HCT116 (cell line): Measurements from ENCODE around the gene NFIC. TPM values are rescaled to one million over a fixed set of nuclear protein-coding genes. Genes with fewer than 3 reads are reported as not detected.

Experiments
- ATAC-seq: fragments of 200-7000 bp; cut with Tn5 transposase; 2 replicates; pipeline ENCODE4 v1.9.1; 2020; ENCODE audit warnings: mild to moderate bottlenecking, moderate library complexity
- BruUV-seq: library from RNA; stranded (reverse); fragments of 400-500 nt; replicated peaks from 2 replicates; lab custom pipeline; 2021; lab: Mats Ljungman, UMichigan
- CTCF ChIA-PET: fragments of 300-600 bp; sonication (Branson Sonifier 250); formaldehyde crosslinking; loops from one replicate; lab custom pipeline; 2021; ENCODE audit warnings: antibody characterized with exemption; lab: Charles Lee
- POLR2A ChIA-PET: fragments of 300-600, 350-600 bp; sonication (Branson Sonifier 250); formaldehyde crosslinking; loops from one replicate; lab custom pipeline; 2021; ENCODE audit warnings: antibody characterized with exemption; lab: Charles Lee
- RAD21 ChIA-PET, 2 experiments: fragments of 300-600 bp; sonication (Branson Sonifier 250); formaldehyde crosslinking; loops; one replicate each; lab custom pipeline; 2023; ENCODE audit warnings: low total read pairs in 2 of 2; ENCODE audit not compliant: uncharacterized antibody in 2 of 2, unreplicated experiment in 2 of 2, low non-redundant PET in 1 of 2; lab: Charles Lee
- DNase-seq: peaks from one replicate; pipeline ENCODE4 v3.0.0-alpha.2; 2010; ENCODE audit warnings: low read depth, low spot score
- H2AFZ ChIP-seq: fragments of 200-600 bp; shearing (Covaris generic), sonication (generic); 2 replicates; pipeline ENCODE4 v1.6.1; 2017; ENCODE audit warnings: low read depth, mixed run types, mixed read lengths, antibody characterized with exemption, low read length; ENCODE audit not compliant: poor library complexity, severe bottlenecking
- H3K27ac ChIP-seq: 2 replicates; pipeline ENCODE4 v1.5.1; 2012; ENCODE audit warnings: low read depth, low read length
- H3K27me3 ChIP-seq: fragments of 200-600 bp; sonication (generic); 2 replicates; pipeline ENCODE4 v1.6.1; 2016; ENCODE audit warnings: mixed run types, low read length, mixed read lengths; ENCODE audit not compliant: insufficient read depth
- H3K36me3 ChIP-seq, 2 experiments: fragments of 200-500 bp in 1 of 2; fragments of 200-600 bp in 1 of 2; sonication (Bioruptor generic) in 1 of 2; sonication (generic) in 1 of 2; 2 replicates each; pipeline versions ENCODE4 v1.5.1 to v1.6.1; 2014 to 2016; ENCODE audit warnings: low read length in 2 of 2, inconsistent platforms in 1 of 2, mixed read lengths in 1 of 2, mixed run types in 1 of 2; ENCODE audit not compliant: insufficient read depth in 2 of 2, control insufficient read depth in 1 of 2
- H3K4me1 ChIP-seq, 2 experiments: fragments of 200-600 bp in 1 of 2; sonication (generic) in 1 of 2; 2 replicates each; pipeline versions ENCODE4 v1.5.1 to v1.6.1; 2012 to 2017; ENCODE audit warnings: low read length in 2 of 2, inconsistent platforms in 1 of 2, mild to moderate bottlenecking in 1 of 2, mixed read lengths in 1 of 2, mixed run types in 1 of 2, moderate library complexity in 1 of 2; ENCODE audit not compliant: insufficient read depth in 2 of 2, control insufficient read depth in 1 of 2
- H3K4me2 ChIP-seq: fragments of 200-600 bp; sonication (generic); 2 replicates; pipeline ENCODE4 v1.6.1; 2017; ENCODE audit warnings: mixed run types, low read length, mixed read lengths
- H3K4me3 ChIP-seq, 2 experiments: fragments of 200-600 bp in 1 of 2; sonication (generic) in 1 of 2; replicated peaks in 1 of 2; 2 replicates each; pipeline ENCODE4 v1.5.1; 2011 to 2016; ENCODE audit warnings: low read length in 2 of 2, control low read depth in 1 of 2, low read depth in 1 of 2, mild to moderate bottlenecking in 1 of 2, mixed read lengths in 1 of 2, mixed run types in 1 of 2
- H3K79me2 ChIP-seq: fragments of 200-600 bp; sonication (generic); 2 replicates; pipeline ENCODE4 v1.6.1; 2017; ENCODE audit warnings: mild to moderate bottlenecking, mixed run types, low read length, moderate library complexity, mixed read lengths; ENCODE audit not compliant: insufficient read depth
- H3K9ac ChIP-seq: fragments of 200-600 bp; sonication (generic); 2 replicates; pipeline ENCODE4 v1.6.1; 2016; ENCODE audit warnings: low read length, mixed read lengths
- H3K9me2 ChIP-seq: fragments of 200-600 bp; sonication (generic), shearing (Covaris generic); 2 replicates; pipeline ENCODE4 v1.6.1; 2017; ENCODE audit warnings: mixed run types, mild to moderate bottlenecking, moderate library complexity; ENCODE audit not compliant: insufficient read depth
- H3K9me3 ChIP-seq, 2 experiments: fragments of 200-500 bp in 1 of 2; fragments of 200-600 bp in 1 of 2; sonication (Bioruptor generic) in 1 of 2; sonication (generic) in 1 of 2; 2 replicates each; pipeline ENCODE4 v1.6.1; 2014 to 2017; ENCODE audit warnings: low read length in 2 of 2, mixed read lengths in 2 of 2, inconsistent platforms in 1 of 2, low read depth in 1 of 2, mild to moderate bottlenecking in 1 of 2, mixed run types in 1 of 2, moderate library complexity in 1 of 2; ENCODE audit not compliant: control insufficient read depth in 1 of 2, insufficient read depth in 1 of 2
- H4K20me1 ChIP-seq: fragments of 200-600 bp; sonication (generic), shearing (Covaris generic); 2 replicates; pipeline ENCODE4 v1.6.1; 2017; ENCODE audit warnings: mixed run types, mild to moderate bottlenecking, moderate library complexity; ENCODE audit not compliant: insufficient read depth
- EZH2 ChIP-seq: fragments of 200-600 bp; sonication (generic); IDR thresholded peaks from 2 replicates; pipeline ENCODE4 v1.6.1; 2017; ENCODE audit warnings: antibody characterized with exemption, mixed run types
- EZH2phosphoT487 ChIP-seq: fragments of 200-600 bp; IDR thresholded peaks from 2 replicates; pipeline ENCODE4 v1.6.1; 2018; ENCODE audit warnings: antibody characterized with exemption, borderline replicate concordance
- FOSL1 ChIP-seq: IDR thresholded peaks from 2 replicates; pipeline ENCODE4 v1.6.1; 2012; ENCODE audit warnings: low read depth
- JUND ChIP-seq: IDR thresholded peaks from 2 replicates; pipeline ENCODE4 v1.6.1; 2012
- POLR2A ChIP-seq: IDR thresholded peaks from 2 replicates; pipeline ENCODE4 v1.7.0; 2011; ENCODE audit warnings: borderline replicate concordance; ENCODE audit not compliant: insufficient read depth, insufficient read length; ENCODE audit errors: extremely low read depth
- SIN3A ChIP-seq: IDR thresholded peaks from 2 replicates; pipeline ENCODE4 v1.6.1; 2012; ENCODE audit warnings: low read depth
- YY1 ChIP-seq: IDR thresholded peaks from 2 replicates; pipeline ENCODE4 v1.6.1; 2011; ENCODE audit warnings: low read length, low read depth, moderate library complexity, mild to moderate bottlenecking; ENCODE audit not compliant: insufficient replicate concordance; ENCODE audit errors: extremely low read depth
- ZBTB33 ChIP-seq: IDR thresholded peaks from 2 replicates; pipeline ENCODE4 v1.6.1; 2011; ENCODE audit warnings: mild to moderate bottlenecking, low read length, moderate library complexity; ENCODE audit not compliant: insufficient replicate concordance; ENCODE audit errors: extremely low read depth
- ZFX ChIP-seq: fragments of 450-650 bp; IDR thresholded peaks from 2 replicates; pipeline ENCODE4 v1.6.1; 2017
- ZNF274 ChIP-seq: fragments of 200-500 bp; sonication (Bioruptor generic); IDR thresholded peaks from 2 replicates; pipeline ENCODE4 v1.6.1; 2014; ENCODE audit warnings: mild to moderate bottlenecking, low read depth, low read length, inconsistent platforms
- intact Hi-C: fragments of 100-400 bp; cut with micrococcal nuclease; formaldehyde crosslinking; loops from 2 replicates; pipeline ENCODE4 v1.10.0; 2022
- total RNA-seq: library from RNA; stranded (reverse); gene quantifications from one replicate; pipeline ENCODE4 v1.2.1, GENCODE V29; 2021; ENCODE audit not compliant: unreplicated experiment
- TF ChIP-seq, protein P1 (sequence below): IDR thresholded peaks from 2 replicates; pipeline ENCODE4 v1.6.1; 2012; ENCODE audit warnings: low read depth

NFIC gene
- total RNA-seq, 1 experiment from 2014 or later = 116 TPM

DNA sequence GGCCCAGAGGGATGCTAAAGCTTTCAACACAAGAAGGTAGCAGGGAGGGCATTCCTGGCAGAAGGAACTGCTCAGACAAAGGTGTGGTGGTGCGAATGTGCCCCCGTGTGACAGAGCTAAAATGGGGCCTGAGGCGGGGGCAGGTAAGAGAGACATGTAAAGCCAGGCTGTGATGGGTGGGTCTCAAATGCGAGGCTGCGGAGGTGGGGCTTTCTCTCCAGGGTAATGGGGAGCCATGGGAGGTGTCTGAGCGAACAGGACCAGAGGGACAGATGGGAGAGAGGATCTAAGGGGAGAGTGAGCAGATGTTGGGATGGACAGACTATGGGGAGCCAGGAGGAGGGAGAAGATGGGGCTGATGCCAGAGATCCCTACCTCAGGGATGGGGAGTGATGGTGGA is 44.7 kb upstream of the NFIC start:
- H3K9me2 ChIP-seq = no peaks in the 10 kb centered on the region
- DNase-seq = no peak
- peaks cover 5 to 17% of the 10 kb centered on the region in 2 experiments; a peak in 3 of 4 replicates for H3K4me1 ChIP-seq
- ChIA-PET RAD21 (no interaction called here), POLR2A (no interaction called here), CTCF (no interaction called here)
- no peaks in the 10 kb centered on the region for H3K79me2 ChIP-seq
- no peaks in the 10 kb centered on the region for H4K20me1 ChIP-seq
- TF ChIP-seq ZFX (no peak), POLR2A (no peak), ZBTB33 (no peak), SIN3A (no peak), FOSL1 (no peak), EZH2 (no peak), EZH2phosphoT487 (no peak), YY1 (no peak), ZNF274 (no peak), JUND (no peak)
- TF ChIP-seq, protein P1, sequence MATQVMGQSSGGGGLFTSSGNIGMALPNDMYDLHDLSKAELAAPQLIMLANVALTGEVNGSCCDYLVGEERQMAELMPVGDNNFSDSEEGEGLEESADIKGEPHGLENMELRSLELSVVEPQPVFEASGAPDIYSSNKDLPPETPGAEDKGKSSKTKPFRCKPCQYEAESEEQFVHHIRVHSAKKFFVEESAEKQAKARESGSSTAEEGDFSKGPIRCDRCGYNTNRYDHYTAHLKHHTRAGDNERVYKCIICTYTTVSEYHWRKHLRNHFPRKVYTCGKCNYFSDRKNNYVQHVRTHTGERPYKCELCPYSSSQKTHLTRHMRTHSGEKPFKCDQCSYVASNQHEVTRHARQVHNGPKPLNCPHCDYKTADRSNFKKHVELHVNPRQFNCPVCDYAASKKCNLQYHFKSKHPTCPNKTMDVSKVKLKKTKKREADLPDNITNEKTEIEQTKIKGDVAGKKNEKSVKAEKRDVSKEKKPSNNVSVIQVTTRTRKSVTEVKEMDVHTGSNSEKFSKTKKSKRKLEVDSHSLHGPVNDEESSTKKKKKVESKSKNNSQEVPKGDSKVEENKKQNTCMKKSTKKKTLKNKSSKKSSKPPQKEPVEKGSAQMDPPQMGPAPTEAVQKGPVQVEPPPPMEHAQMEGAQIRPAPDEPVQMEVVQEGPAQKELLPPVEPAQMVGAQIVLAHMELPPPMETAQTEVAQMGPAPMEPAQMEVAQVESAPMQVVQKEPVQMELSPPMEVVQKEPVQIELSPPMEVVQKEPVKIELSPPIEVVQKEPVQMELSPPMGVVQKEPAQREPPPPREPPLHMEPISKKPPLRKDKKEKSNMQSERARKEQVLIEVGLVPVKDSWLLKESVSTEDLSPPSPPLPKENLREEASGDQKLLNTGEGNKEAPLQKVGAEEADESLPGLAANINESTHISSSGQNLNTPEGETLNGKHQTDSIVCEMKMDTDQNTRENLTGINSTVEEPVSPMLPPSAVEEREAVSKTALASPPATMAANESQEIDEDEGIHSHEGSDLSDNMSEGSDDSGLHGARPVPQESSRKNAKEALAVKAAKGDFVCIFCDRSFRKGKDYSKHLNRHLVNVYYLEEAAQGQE = no peak
- no peak overlapping the region for H3K27ac ChIP-seq
- H3K4me3 ChIP-seq = no peak overlapping the region
- no TSS peak for BruUV-seq
- no peaks in the 10 kb centered on the region for H3K9me3 ChIP-seq
- no peak for ATAC-seq
- H3K9ac ChIP-seq = no peak overlapping the region
- H3K4me2 ChIP-seq = no peak overlapping the region
- H3K36me3 ChIP-seq = no peaks in the 10 kb centered on the region
- H2AFZ ChIP-seq = no peak overlapping the region
- peaks cover 13% of the 10 kb centered on the region; the same call in 1 of the 2 replicates for H3K27me3 ChIP-seq
- intact Hi-C loops = no loop called here
